AG04449 (cell line): ENCODE data around the gene NUCB1.

Experiments
- CTCF ChIA-PET: fragments of 350-600 bp; formaldehyde crosslinking; extraction: SDS; loops from one replicate; lab custom pipeline; 2021; ENCODE audit warnings: antibody characterized with exemption; lab: Yijun Ruan, JAX
- POLR2A ChIA-PET: fragments of 400-600, 350-600 bp; formaldehyde crosslinking; extraction: SDS; loops from one replicate; lab custom pipeline; 2020; ENCODE audit warnings: antibody characterized with exemption, inconsistent platforms; lab: Yijun Ruan, JAX
- DNase-seq: peaks from one replicate; pipeline ENCODE4 v3.0.0-alpha.2; 2010; ENCODE audit warnings: low read depth, low spot score
- H3K4me3 ChIP-seq: 2 replicates; pipeline ENCODE4 v1.5.1; 2011; ENCODE audit warnings: low read depth, mild to moderate bottlenecking, control low read depth, low read length
- CTCF ChIP-seq: IDR thresholded peaks from one replicate; pipeline ENCODE4 v1.5.1; 2011; ENCODE audit warnings: mild to moderate bottlenecking, moderate library complexity, low read length, control low read depth, inconsistent platforms; ENCODE audit not compliant: insufficient read depth; ENCODE audit errors: missing control alignments

Gene NUCB1

GRCh38 chr19:48943081-48943480 is 43.0 kb downstream of the NUCB1 start:
- ChIA-PET CTCF (no interaction called here), POLR2A (interaction anchor here (0.6 to 1.1 kb wide), 2 partner anchors 11 to 62 kb away, joined by 3 to 4 read pairs; no protein-coding TSS in a partner anchor)
- H3K4me3 ChIP-seq = no peak overlapping the region
- no peak for DNase-seq
- no peak for TF ChIP-seq CTCF

- no peak for TF ChIP-seq CTCF
- ChIA-PET POLR2A (no interaction called here), CTCF (no interaction called here)
Measured at GRCh38 chr19:48945415-48945814, 45.3 kb downstream of the NUCB1 start.

GRCh38 chr19:48945817-48946216 is 45.7 kb downstream of the NUCB1 start:
- CTCF ChIA-PET = interaction anchor here (1.6 kb wide), 1 partner anchor 103 kb away, joined by 4 read pairs; no protein-coding TSS in a partner anchor
- no peak for DNase-seq
- TF ChIP-seq CTCF = no peak
- POLR2A ChIA-PET = no interaction called here
- no peak overlapping the region for H3K4me3 ChIP-seq

More at GRCh38 chr19:48945415-48945814, 45.3 kb downstream of the NUCB1 start:
- no peak overlapping the region for H3K4me3 ChIP-seq
- no peak for DNase-seq

- TF ChIP-seq CTCF = no peak
- ChIA-PET POLR2A (no interaction called here), CTCF (interaction anchor here (1.6 kb wide), 1 partner anchor 104 kb away, joined by 4 read pairs; no protein-coding TSS in a partner anchor)
- no peak overlapping the region for H3K4me3 ChIP-seq
- DNase-seq = no peak
Measured at GRCh38 chr19:48946463-48947257, 46.5 kb downstream of the NUCB1 start.

- TF ChIP-seq CTCF = no peak
- DNase-seq = no peak
- ChIA-PET POLR2A (no interaction called here), CTCF (interaction anchor here (1.1 to 1.6 kb wide), 2 partner anchors 24 to 105 kb away, joined by 3 to 4 read pairs; no protein-coding TSS in a partner anchor)
- no peak overlapping the region for H3K4me3 ChIP-seq
Measured at GRCh38 chr19:48947258-48947542, 47.1 kb downstream of the NUCB1 start.

- DNase-seq = no peak
- no peak for TF ChIP-seq CTCF
- ChIA-PET CTCF (interaction anchor here (1.2 kb wide), 1 partner anchor 20 kb away, joined by 3 read pairs; no protein-coding TSS in a partner anchor), POLR2A (no interaction called here)
- no peak overlapping the region for H3K4me3 ChIP-seq
Measured at GRCh38 chr19:48950159-48950558, 50.0 kb downstream of the NUCB1 start.
